ENCODE data around the gene TNNT2.

TNNT2 gene

DNA sequence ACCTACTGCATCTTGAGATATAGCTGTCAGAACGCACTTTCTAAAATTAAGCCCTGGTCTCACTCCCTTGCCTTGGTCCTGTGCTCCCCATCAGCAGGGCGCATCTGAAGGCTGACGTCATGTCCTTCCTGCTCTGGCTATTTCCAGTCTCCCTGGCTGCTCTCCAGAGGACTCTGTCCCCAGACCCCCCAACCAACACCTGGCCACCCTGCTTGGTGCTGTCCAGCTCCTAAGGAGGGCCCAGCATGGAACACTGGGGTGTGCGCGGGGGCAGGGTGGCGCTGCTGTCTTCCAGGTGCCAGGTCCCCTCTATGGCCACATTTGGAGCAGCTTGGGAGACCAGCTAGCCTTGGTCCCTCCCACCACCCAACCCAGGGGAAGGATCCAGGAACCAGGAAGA, 8.3 kb downstream of the TNNT2 start:
- H2BK120ac ChIP-seq (ENCODE audit: low read depth, low read length), result no peak overlapping the region
- no peaks in the 10 kb centered on the region for H3K36me3 ChIP-seq (replicated peaks in 1 of 2; ENCODE audit: control insufficient read depth in 2 of 2, insufficient read depth in 2 of 2, low read length in 2 of 2)
- H3K14ac ChIP-seq (ENCODE audit: low read length), result no peak overlapping the region
- no peak overlapping the region for H3K4me2 ChIP-seq (ENCODE audit: insufficient read depth, low read length, poor library complexity, severe bottlenecking)
- peak overlapping the region; percentile 81 for H2AK5ac ChIP-seq (ENCODE audit: low read depth, low read length)
- H2AFZ ChIP-seq (ENCODE audit: low read length), result no peak overlapping the region
- H2BK5ac ChIP-seq (ENCODE audit: low read length), result no peak overlapping the region
- H3K4me3 ChIP-seq (ENCODE audit: low read length in 2 of 2), result no peak overlapping the region
- peaks cover 0 to 45% (median 0%) of the 10 kb centered on the region in 3 experiments for H3K27me3 ChIP-seq (ENCODE audit: control insufficient read depth in 3 of 3, insufficient read depth in 3 of 3, low read depth in 1 of 3, low read length in 3 of 3)
- peak overlapping the region; percentile 69 for H3K18ac ChIP-seq (ENCODE audit: low read length)
- H4K91ac ChIP-seq (ENCODE audit: low read depth, low read length, poor library complexity), result no peak overlapping the region
- H2BK12ac ChIP-seq (ENCODE audit: low read length), result peak overlapping the region; percentile 33
- H4K8ac ChIP-seq (ENCODE audit: low read depth, low read length), result no peak overlapping the region
- peaks cover 2% of the 10 kb centered on the region for H3K79me1 ChIP-seq (ENCODE audit: low read depth, low read length)
- peaks cover 0 to 16% of the 10 kb centered on the region in 2 donors for H3K4me1 ChIP-seq (ENCODE audit: control insufficient read depth in 2 of 2, insufficient read depth in 1 of 2, low read depth in 1 of 2, low read length in 2 of 2)
- no peak for DNase-seq (ENCODE audit: low spot score)
- H3K4ac ChIP-seq (ENCODE audit: low read length), result no peak overlapping the region
- peak overlapping the region; percentile 44 for H3K9ac ChIP-seq (ENCODE audit: low read depth, low read length, poor library complexity)
- H3K23ac ChIP-seq (ENCODE audit: low read depth, low read length, poor library complexity), result no peak overlapping the region
- no peaks in the 10 kb centered on the region for H3K9me3 ChIP-seq (replicated peaks in 1 of 2; ENCODE audit: control insufficient read depth in 2 of 2, insufficient read depth in 1 of 2, low read depth in 1 of 2, low read length in 2 of 2)
- peak overlapping the region; percentile 9 for H2BK15ac ChIP-seq (ENCODE audit: low read length)
- no peak overlapping the region for H3K27ac ChIP-seq (replicated peaks; ENCODE audit: low read length)
- no CpG with 5 or more reads among the region's 6 CpGs for WGBS, 2 donors (ENCODE audit: extremely low coverage in 2 of 2, insufficient read length in 2 of 2, insufficient replicate concordance in 1 of 2)

DNA sequence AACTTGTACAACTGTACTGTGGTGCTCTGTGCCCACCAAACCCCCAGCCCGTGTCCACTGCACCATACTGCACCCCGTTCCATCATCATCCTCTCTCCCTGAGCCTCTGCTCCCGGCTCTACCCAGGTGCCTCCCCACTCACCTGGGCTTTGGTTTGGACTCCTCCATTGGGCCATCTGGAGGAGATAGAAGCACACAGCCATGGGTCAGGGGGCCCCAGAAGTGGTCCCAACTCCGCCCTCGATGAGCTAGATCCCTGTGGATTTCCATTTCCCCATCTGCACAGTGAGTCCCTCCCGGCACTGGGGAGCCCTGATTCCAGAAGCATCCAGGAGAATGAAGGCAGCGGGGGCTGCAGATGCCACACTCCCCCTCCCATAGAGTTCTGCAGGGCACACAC, 10.8 kb downstream of the TNNT2 start:
- Histone ChIP-seq H3K27me3 (ENCODE audit: control insufficient read depth in 3 of 3, insufficient read depth in 3 of 3, low read depth in 1 of 3, low read length in 3 of 3) (peaks cover 0 to 43% (median 0%) of the 10 kb centered on the region in 3 experiments), H3K36me3 (replicated peaks in 1 of 2; ENCODE audit: control insufficient read depth in 2 of 2, insufficient read depth in 2 of 2, low read length in 2 of 2) (no peaks in the 10 kb centered on the region), H3K4me1 (ENCODE audit: control insufficient read depth in 2 of 2, insufficient read depth in 1 of 2, low read depth in 1 of 2, low read length in 2 of 2) (peaks cover 0 to 8% of the 10 kb centered on the region in 2 donors), H3K23ac (ENCODE audit: low read depth, low read length, poor library complexity) (no peak overlapping the region), H2AK5ac (ENCODE audit: low read depth, low read length) (peak overlapping the region; percentile 73), H4K8ac (ENCODE audit: low read depth, low read length) (no peak overlapping the region), H3K4ac (ENCODE audit: low read length) (no peak overlapping the region), H3K14ac (ENCODE audit: low read length) (no peak overlapping the region), H4K91ac (ENCODE audit: low read depth, low read length, poor library complexity) (no peak overlapping the region), H3K9me3 (replicated peaks in 1 of 2; ENCODE audit: control insufficient read depth in 2 of 2, insufficient read depth in 1 of 2, low read depth in 1 of 2, low read length in 2 of 2) (no peaks in the 10 kb centered on the region), H3K18ac (ENCODE audit: low read length) (peak overlapping the region; percentile 16), H3K9ac (ENCODE audit: low read depth, low read length, poor library complexity) (no peak overlapping the region), H2BK5ac (ENCODE audit: low read length) (no peak overlapping the region), H3K79me1 (ENCODE audit: low read depth, low read length) (peaks cover 2% of the 10 kb centered on the region), H2BK12ac (ENCODE audit: low read length) (peak overlapping the region; percentile 85), H2BK15ac (ENCODE audit: low read length) (no peak overlapping the region), H3K4me2 (ENCODE audit: insufficient read depth, low read length, poor library complexity, severe bottlenecking) (no peak overlapping the region), H3K27ac (replicated peaks; ENCODE audit: low read length) (no peak overlapping the region), H3K4me3 (ENCODE audit: low read length in 2 of 2) (no peak overlapping the region), H2BK120ac (ENCODE audit: low read depth, low read length) (no peak overlapping the region), H2AFZ (ENCODE audit: low read length) (no peak overlapping the region)
- no peak for DNase-seq (ENCODE audit: low spot score)
- no CpG with 5 or more reads among the region's 7 CpGs for WGBS, 2 donors (ENCODE audit: extremely low coverage in 2 of 2, insufficient read length in 2 of 2, insufficient replicate concordance in 1 of 2)

DNA sequence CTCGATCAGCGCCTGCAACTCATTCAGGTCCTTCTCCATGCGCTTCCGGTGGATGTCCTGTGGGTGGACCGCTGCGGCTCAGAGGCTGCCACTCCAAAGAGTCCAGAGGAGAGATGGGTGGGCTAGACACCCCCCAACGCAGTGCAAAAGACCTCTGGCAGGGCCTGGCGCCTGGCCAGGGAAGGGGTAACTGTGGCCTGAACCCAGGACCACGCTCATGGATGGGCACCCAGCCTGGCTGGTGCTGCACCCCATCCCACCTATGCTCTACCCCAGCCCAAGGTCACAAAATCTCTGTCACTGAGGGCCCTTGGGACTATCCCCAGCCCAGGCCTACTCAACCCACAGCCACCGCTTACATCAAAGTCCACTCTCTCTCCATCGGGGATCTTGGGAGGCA, 12.2 kb downstream of the TNNT2 start:
- Histone ChIP-seq H2BK12ac (ENCODE audit: low read length) (no peak overlapping the region), H4K91ac (ENCODE audit: low read depth, low read length, poor library complexity) (peak overlapping the region; percentile 46), H3K9ac (ENCODE audit: low read depth, low read length, poor library complexity) (no peak overlapping the region), H3K4me3 (ENCODE audit: low read length in 2 of 2) (no peak overlapping the region), H2BK120ac (ENCODE audit: low read depth, low read length) (peak overlapping the region; percentile 12), H3K4ac (ENCODE audit: low read length) (no peak overlapping the region), H3K79me1 (ENCODE audit: low read depth, low read length) (peaks cover 4% of the 10 kb centered on the region), H4K8ac (ENCODE audit: low read depth, low read length) (no peak overlapping the region), H2AK5ac (ENCODE audit: low read depth, low read length) (peak overlapping the region; percentile 89), H2BK5ac (ENCODE audit: low read length) (no peak overlapping the region), H3K23ac (ENCODE audit: low read depth, low read length, poor library complexity) (peak overlapping the region; percentile 39), H3K14ac (ENCODE audit: low read length) (no peak overlapping the region), H2AFZ (ENCODE audit: low read length) (no peak overlapping the region), H3K4me2 (ENCODE audit: insufficient read depth, low read length, poor library complexity, severe bottlenecking) (no peak overlapping the region), H3K9me3 (replicated peaks in 1 of 2; ENCODE audit: control insufficient read depth in 2 of 2, insufficient read depth in 1 of 2, low read depth in 1 of 2, low read length in 2 of 2) (no peaks in the 10 kb centered on the region), H3K4me1 (ENCODE audit: control insufficient read depth in 2 of 2, insufficient read depth in 1 of 2, low read depth in 1 of 2, low read length in 2 of 2) (peaks cover 0 to 6% of the 10 kb centered on the region in 2 donors), H3K27me3 (ENCODE audit: control insufficient read depth in 3 of 3, insufficient read depth in 3 of 3, low read depth in 1 of 3, low read length in 3 of 3) (peaks cover 0 to 31% (median 0%) of the 10 kb centered on the region in 3 experiments), H2BK15ac (ENCODE audit: low read length) (no peak overlapping the region), H3K27ac (replicated peaks; ENCODE audit: low read length) (no peak overlapping the region), H3K36me3 (replicated peaks in 1 of 2; ENCODE audit: control insufficient read depth in 2 of 2, insufficient read depth in 2 of 2, low read length in 2 of 2) (no peaks in the 10 kb centered on the region), H3K18ac (ENCODE audit: low read length) (peak overlapping the region; percentile 61)
- no CpG with 5 or more reads among the region's 11 CpGs for WGBS, 2 donors (ENCODE audit: extremely low coverage in 2 of 2, insufficient read length in 2 of 2, insufficient replicate concordance in 1 of 2)
- no peak for DNase-seq (ENCODE audit: low spot score)

DNA sequence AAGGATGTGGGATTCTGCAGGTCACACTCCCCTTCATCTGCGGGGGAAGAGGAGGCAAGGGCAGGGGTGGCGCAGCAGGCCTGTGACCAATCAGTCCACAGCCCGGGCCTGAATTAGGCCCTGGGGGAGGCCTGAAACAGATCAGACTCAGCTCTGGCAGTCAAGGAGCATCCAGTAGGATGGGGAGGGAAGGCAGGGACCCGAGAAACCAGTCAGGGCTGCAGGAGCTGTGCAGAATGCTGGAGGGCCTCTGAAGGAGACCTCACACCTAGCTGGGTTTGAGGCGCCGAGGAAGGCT, 12.7 kb downstream of the TNNT2 start:
- H3K27me3 ChIP-seq (ENCODE audit: control insufficient read depth in 3 of 3, insufficient read depth in 3 of 3, low read depth in 1 of 3, low read length in 3 of 3), result peaks cover 0 to 27% (median 0%) of the 10 kb centered on the region in 3 experiments
- no peak overlapping the region for H3K4ac ChIP-seq (ENCODE audit: low read length)

More for the DNA sequence above, 12.7 kb downstream of the TNNT2 start:
- Histone ChIP-seq H2AFZ (ENCODE audit: low read length) (no peak overlapping the region), H2BK5ac (ENCODE audit: low read length) (no peak overlapping the region), H3K14ac (ENCODE audit: low read length) (peak overlapping the region; percentile 85), H3K27ac (replicated peaks; ENCODE audit: low read length) (no peak overlapping the region), H3K18ac (ENCODE audit: low read length) (peak overlapping the region; percentile 42), H2AK5ac (ENCODE audit: low read depth, low read length) (peak overlapping the region; percentile 89), H4K8ac (ENCODE audit: low read depth, low read length) (no peak overlapping the region), H2BK15ac (ENCODE audit: low read length) (peak overlapping the region; percentile 14), H3K36me3 (replicated peaks in 1 of 2; ENCODE audit: control insufficient read depth in 2 of 2, insufficient read depth in 2 of 2, low read length in 2 of 2) (no peaks in the 10 kb centered on the region), H3K79me1 (ENCODE audit: low read depth, low read length) (peaks cover 4% of the 10 kb centered on the region), H2BK120ac (ENCODE audit: low read depth, low read length) (peak overlapping the region; percentile 12), H3K4me1 (ENCODE audit: control insufficient read depth in 2 of 2, insufficient read depth in 1 of 2, low read depth in 1 of 2, low read length in 2 of 2) (peaks cover 0 to 6% of the 10 kb centered on the region in 2 donors), H2BK12ac (ENCODE audit: low read length) (no peak overlapping the region), H3K9ac (ENCODE audit: low read depth, low read length, poor library complexity) (peak overlapping the region; percentile 26), H3K9me3 (replicated peaks in 1 of 2; ENCODE audit: control insufficient read depth in 2 of 2, insufficient read depth in 1 of 2, low read depth in 1 of 2, low read length in 2 of 2) (no peaks in the 10 kb centered on the region), H3K23ac (ENCODE audit: low read depth, low read length, poor library complexity) (peak overlapping the region; percentile 39), H3K4me3 (ENCODE audit: low read length in 2 of 2) (no peak overlapping the region), H3K4me2 (ENCODE audit: insufficient read depth, low read length, poor library complexity, severe bottlenecking) (no peak overlapping the region), H4K91ac (ENCODE audit: low read depth, low read length, poor library complexity) (no peak overlapping the region)
- no CpG with 5 or more reads among the region's 6 CpGs for WGBS, 2 donors (ENCODE audit: extremely low coverage in 2 of 2, insufficient read length in 2 of 2, insufficient replicate concordance in 1 of 2)
- no peak for DNase-seq (ENCODE audit: low spot score)

Data from neuronal stem cell (in vitro differentiated cells).